ENCODE results near the gene YPEL4.
A peak's percentile ranks its signal among the peaks of the same experiment; 100 is the strongest.

Gene YPEL4

DNA sequence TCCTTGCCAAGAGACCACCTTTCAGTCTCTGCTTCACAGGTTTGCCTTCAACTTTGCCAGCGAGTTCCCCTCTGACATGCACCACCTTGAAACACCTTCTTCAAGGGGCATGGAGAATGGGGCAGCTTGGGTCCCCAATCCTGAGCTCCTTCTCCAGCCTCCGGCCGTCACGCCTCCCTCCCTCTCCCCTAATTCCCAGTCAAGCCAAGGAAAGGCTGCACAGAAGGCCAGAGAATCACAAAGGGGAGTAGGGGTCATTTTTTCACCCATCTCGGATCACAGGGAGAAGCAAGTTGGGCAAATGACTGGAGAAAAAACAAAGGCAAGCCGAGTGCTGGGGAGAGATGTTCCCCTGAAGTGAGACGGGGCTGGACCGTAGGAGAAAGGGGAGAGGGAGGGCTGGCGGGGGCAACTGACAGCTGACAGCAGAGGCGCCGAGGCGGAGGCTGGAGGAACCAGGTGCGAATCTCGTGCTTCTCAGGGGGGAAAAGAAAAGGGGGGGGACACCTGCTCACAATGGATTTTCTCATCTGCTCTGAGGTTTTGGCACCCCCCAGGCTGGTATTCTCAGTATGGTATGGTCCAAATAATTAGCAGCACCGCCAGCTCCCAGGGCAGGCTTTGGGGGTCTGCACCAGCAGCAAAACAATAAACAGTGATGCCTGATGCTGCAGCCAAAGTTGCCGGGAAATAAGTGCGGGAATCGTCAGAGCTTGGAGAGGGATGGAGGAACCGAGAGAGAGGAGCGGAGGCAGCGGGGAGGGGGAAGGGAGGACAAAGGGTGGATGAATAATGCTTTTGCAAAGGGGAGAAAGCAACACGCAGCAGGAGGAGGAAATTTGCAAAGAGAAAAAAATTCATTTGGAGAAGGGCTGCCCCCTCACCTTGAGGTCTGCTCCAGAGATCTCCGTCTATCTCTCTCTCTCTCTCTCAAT lies 644 bp downstream of the YPEL4 start:
- no peak for DNase-seq

DNA sequence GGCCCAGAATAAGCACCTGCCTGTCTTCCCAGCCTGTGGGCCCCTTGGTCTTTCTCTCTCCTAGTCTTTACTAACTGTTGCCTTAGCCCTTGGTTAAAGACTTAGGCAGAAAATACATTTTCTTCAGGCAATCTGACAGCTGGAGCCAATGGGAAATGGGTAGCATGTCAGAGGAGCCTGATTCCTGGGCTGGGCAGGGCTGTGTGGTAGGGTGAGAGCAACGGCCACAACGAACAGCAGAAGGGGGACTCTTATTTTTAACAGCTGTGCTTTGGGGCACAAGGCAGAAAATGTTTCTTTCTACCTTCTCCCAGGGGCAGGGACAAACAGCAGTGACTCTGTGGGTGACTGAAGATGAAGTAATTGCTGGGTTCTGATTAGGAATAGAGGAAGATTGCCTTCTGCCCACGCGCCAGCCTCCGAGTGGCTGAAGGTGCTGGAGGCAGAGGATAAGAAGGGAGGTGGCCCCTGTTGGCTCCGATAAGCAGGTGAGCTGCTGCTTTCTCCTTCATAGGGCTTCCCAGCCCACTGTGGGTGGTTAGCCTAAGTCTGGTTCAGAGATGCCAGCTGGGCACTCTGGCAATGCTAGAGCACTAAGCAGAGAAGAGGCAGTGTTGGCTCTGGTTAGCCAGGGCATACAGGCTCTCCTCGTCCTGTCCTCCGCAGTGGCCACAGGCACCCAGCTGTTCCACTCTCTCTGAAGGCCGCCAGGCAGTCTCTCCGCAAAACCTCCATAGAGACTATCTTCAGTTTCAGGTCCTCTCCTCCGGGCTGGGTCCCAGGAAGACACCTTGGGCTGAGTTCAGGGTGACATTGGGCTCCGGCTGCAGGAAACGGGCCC lies 1.5 kb downstream of the YPEL4 start:
- DNase-seq = no peak

DNA sequence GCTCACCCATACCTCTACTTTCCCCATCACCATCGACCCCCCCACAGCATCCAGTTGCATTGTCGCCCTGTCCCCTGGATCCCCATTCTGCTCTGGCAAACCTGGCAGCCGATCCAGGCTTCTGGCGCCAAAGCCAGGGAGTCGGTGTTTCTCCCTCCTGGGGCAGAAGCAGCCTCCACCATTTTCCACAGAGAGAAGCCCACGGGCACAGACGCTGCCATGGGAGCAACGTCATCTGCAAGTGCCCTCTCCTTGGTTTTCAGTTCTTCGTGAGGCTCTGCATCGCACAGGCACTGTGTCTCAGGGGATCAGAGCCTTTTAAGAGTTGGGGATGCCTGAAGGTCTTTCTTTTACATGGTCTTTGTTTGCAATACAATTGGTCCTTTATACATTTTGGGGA lies 2.3 kb downstream of the YPEL4 start:
- no peak for DNase-seq

DNA sequence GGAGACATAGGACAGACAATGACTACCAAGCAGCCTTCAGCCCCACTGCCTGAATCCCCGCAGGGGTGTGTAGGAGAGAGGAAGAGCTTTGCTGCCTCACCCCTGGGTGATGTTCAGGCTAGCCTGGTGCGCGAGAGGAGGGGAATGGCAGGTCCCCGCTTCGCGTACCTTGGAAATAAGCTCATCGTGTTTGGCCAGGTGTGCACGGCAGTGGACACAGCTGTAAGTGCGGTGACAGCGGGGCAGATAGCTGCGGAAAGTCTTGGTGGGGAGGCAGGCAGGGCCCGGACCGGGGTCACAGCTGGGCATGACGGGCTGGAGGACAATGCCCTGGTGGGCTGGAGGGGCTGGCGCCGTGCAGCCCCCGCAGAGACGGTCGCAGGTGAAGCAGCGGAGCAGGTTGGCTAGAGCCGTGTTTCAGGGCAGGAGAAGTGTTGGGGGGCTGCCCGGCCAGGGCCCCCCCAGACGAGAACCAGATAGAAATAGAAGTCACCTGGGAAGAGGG lies 2.9 kb downstream of the YPEL4 start:
- no peak for DNase-seq

DNA sequence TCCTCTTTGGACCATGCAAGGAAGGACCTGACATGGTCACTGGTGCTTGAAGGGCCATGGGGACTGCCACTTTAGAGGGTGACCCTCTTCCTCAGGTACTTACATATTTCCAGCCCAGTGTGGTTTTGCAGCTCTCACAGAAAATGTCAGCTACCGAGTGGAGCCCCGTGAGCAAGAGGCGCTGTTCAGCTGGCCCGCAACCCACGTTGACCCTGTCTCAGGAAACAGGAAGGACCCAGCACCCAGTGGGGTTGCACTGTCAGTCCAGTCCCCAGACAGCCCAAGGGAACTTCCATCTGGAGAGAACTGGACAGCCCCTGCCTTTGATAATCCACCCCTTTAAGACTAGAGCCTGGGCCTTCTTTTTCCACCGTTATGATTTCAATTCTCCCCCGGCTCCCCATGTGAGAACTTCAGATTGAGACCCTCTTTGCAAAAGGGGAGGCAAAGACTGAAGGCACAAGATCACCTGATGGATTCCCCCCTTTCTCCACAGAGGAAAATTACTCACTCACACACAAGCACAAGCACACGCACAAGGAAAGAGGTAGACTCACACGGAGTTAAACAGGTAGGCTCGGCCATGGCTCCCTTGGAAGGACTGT lies 3.4 kb downstream of the YPEL4 start:
- DNase-seq = no peak

DNA sequence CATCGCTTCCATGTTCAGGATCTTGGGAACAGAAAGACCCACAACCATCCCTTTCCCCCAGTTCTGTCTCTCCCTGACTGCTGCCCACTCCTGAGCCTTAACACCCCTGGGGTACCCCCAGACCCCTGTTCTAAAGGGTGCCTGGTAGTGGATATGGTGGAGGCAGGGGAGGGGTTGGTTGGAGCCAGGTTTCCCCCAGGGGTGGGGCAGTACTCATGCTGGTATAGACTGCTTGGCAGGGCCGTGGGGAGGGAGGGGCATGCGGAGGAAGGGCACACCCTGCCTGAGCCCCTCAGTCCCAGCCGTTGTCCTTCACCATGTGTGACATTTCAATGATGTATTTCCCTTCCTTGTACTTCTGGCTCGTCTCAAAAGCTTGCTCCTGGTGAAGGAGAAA lies 4.0 kb downstream of the YPEL4 start:
- DNase-seq = no peak

DNA sequence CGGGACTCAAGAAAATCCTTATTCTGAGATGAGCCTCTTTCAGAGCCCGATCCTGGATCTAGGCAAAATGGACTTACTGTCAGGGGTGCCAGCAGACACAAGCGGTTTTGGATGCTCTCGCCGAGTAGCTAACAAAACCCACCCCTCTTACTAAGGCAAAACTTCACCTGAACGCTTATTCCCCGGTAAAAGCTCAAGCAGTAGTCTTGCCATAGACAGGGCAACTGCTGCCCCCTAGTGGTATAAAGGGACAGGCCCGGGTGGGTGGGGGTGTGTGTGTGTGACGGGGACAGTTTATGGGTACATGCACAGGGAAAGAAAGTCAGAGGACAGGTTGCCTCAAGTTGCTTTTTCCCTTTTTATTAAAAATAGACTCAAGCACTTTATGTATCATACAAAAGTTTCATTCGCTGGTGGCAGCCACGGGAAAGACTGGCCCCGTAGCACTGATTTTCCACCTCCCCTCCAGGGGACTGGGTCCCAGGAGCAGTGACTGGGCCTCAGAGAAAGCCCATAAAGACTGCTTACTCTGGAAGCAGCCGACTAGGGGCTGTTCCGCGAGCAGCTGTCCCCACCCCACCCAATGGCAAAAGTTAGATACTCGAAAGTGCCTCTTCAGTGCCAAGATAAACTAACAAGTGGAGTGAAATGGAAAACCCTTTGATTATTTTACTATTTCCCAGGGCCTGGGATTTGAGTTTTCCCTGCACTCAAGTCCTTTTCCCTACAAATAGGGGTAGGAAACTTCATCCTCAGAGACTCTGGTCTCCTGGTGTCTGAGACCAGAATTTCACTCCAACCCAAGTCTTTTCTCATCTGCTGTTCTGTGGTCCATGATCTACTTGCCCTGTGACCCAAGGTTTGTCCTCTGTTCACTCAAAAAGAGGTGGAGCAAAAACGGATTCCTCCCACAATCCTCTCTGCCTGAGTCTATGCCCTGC lies 4.7 kb downstream of the YPEL4 start:
- peak; percentile 88 for DNase-seq

DNA sequence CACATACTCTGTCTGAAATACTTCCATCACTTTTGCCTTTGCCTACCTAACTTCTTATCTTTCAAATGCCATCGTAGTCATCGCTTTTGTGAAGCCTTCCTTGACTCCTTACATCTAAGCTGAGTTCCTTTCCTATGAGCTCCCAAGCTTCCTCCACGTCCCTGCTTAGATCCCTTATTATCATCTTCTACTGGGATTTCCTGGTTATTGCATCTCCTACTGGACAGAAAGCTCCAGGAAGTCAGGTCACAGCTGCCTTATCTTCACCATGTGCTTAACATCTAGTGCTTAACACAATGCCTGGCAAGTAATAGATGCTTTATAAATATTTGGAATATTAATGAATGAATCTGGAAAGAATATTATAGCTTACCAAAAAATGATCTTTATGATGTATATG lies 5.9 kb downstream of the YPEL4 start:
- DNase-seq = no peak

DNA sequence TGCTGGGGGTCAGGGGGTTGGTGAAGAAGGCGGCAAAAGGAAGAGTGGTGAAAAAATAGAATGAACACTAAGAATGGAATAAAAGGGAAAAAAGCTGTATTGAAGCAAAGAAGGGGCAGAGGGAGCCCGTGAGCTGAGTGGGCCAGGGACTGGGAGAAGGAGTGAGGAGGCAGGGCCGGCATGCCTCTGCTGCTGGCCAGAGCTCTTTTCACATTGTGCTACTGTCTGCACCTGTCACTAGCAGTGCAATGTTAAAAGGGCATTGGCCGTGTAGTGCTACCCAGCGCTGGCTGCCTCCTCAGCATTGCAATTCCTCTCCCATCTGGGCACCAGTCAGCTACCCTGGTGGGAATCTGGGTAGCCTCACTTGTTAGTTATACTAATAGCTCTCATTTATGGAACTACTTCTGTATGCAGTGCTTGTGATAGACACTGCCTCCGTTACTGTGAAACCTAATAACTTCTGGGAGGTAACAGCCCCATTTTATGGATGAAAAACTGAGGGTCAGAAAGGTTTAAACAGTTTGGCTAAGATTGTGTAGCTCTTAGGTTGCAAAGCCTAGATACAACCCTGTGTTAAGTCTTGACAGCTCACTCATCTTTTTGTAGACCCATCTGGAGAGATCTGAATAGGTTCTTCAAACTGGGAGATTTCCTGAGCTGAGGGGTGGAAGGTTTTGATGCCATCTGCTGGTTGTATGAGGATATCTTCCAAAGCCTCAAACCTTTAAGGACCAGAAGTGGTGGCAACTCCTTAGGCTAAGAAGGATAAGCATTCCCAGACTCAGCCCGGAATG lies 8.5 kb downstream of the YPEL4 start:
- peak; percentile 43 for DNase-seq

DNA sequence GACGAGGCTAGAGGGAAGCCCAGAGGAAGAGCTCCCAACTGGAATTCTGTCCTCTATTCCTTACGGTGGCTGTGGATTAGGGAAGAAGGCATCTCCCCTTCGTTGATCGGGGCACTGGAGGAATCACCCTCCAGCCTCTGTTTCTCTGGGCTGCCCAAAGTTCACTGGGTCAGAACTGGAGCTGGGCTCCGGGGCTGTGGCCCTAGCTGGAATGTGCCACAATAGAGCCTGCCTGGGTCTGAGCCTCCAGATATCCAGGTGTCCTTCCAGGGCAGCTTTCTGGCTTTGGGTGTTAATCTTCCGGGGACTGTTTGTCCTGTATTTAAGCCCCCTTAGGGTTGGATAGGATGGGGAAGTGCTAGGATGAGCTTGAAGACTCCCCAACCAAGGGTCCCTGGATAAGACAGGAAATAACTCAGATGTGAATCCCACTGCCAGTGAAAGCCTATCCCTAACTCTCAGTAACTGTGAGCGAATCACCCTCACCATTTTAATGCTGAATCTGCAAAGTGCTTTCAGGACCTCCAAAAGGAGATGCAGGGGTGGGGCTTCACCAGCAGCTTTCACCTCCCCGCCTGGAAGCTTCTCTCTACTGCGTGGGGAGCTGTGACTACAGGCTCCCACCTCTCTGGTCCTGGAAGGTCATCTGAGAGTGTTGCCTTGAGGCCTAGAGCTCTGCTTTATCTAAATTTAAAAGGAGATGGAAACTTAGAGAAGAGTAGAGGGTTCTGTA lies 9.5 kb downstream of the YPEL4 start:
- no peak for DNase-seq

DNA sequence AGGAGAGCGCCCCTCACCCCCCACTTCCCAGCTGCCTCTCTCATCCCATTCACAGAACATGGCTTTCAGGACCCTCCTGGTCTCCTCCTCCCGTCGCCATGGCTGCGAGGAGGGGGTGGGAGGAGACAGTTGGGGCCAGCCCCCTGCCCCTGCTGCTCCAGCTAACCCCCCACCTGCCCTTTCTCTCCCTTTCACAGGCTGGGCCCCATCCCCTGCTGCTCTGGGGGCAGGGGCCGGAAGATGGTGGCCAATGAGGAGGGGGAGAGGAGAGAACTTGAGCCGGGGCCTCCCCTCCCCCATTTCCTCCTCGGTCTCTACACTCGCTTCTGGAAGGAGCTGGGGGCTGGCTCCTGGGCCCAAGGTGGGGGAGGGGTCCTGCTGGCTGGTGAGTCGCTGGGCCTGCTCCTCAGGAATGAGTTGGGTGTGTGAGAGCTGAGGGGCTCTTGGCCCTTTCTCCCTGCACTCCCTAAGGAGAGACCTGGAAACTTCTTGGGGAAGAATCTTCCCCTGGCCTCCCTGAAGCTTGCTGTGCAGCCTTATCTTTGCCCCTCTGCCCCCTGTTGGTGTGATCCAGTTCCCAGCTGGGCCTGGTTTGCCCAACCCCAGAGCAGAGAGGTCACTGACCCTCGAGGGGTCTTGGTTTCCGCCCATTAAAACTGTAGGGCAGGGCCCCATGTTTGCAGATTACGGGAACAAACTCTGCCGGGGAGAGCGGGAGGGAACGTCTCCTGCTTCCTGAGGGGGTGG lies 10.2 kb downstream of the YPEL4 start:
- no peak for DNase-seq

- no peak for DNase-seq
These were observed 10.8 kb downstream of the YPEL4 start for GRCh38 chr11:57638811-57639320.

DNA sequence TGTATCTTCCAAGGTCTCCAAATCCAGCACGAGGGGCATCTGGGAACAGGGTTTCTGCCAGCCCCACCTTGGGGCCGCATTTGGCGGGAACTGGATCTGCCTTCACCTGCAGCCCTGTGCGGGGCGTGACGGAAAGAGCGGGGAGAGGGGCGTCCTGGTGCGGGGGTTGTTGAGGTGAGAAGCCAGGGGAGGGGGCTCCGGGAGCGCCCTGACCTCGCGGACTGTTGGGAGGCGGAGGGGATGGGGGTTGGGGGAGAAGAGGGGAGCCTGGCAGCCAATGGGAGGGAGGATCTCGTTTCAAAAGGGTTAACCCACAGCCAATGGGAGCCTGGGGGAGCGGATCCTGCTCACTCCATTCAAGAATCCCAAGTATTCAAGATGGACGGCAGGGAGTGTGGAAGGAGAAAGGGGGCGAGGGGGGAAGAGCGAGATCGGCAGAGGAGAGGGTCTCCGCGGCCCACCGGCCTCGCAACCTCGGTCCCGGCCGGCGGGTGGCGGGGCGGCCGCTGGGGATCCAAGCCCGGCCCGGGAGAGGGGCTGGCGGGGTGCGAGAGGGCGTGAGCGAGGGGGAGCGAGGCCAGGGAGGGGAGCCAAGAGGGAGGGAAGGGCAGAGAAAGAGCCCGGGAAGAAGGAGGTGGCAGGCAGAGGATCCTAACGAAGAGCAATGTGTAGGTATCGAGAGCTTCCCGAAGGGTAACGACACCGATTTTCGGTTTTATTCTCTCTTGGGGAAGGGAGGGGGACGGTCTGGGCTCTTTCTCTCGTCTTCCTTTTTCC lies 11.5 kb downstream of the YPEL4 start:
- DNase-seq = no peak

- DNase-seq = no peak
These were observed 12.1 kb downstream of the YPEL4 start for GRCh38 chr11:57637626-57638004.

DNA sequence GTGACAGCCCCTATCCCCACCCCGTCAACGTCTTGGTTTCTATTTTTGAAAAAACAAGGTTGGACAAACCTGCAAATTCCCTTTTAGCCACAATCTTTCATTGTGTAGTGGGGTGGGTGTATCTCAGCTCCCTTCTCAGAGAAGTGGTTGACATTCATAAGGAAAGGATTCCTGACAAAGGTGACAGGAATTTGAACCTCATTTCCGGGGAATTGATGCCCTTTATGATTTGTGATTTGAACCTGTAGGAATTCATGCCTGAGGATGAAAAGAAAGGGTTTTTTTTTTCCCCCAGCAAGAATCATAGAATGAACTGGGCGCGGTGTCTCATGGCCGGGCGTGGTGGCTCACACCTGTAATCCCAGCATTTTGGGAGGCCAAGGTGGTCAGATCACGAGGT lies 14.5 kb downstream of the YPEL4 start:
- DNase-seq = no peak

GRCh38 chr11:57634311-57634710 lies 15.4 kb downstream of the YPEL4 start:
- no peak for DNase-seq

- no peak for DNase-seq
These were observed 16.2 kb downstream of the YPEL4 start for GRCh38 chr11:57633394-57634070.

DNA sequence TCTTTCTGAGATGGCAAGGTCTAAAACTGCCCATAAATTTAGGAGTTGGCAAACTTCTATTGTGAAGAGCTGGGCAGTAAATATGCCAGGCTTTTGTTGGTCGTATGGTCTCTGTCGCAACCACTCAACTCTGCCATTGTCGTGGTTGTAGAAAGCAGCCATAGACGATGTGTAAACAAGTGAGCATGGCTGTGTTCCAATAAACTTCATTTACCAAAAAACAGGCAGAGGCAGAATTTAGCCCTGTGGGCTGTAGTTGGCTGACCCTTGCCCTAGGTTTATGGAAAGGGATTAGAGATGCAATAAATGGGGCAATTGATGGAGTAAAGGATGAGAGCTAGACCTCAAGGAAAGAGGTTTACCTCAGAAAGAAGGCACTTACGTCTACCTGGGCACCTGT lies 17.6 kb downstream of the YPEL4 start:
- no peak for DNase-seq
